ENCODE measurements around the gene SLFN12L. TPM values are rescaled to one million over a fixed set of nuclear protein-coding genes. Genes with fewer than 3 reads are reported as not detected.
"Not testable (repeated sequence)": the region's sequence is repeated elsewhere in the genome, so short reads cannot be mapped to it uniquely, and the experiment has no call there.

The SLFN12L gene
- total RNA-seq, 8 experiments from 2014 or later, result 0.10 to 0.57 (median 0.19) TPM; not detected in 4

GRCh38 chr17:35486920-35487732, 50.4 kb downstream of the SLFN12L start:
- no peak overlapping the region for H3K27ac ChIP-seq
- H3K4me3 ChIP-seq, result peak overlapping the region in 2 of 5 donors; percentile 2 to 11
- peaks cover 0 to 10% of the 10 kb centered on the region in 2 donors for H3K4me1 ChIP-seq (replicated peaks in 1 of 2)
- WGBS, 10 experiments, result 0 to 65% (median 6%) methylated on average over 3 to 32 of the region's 42 CpGs; no CpG with 5 or more reads in 2 of the 10 experiments
- ATAC-seq (replicated peaks in 6 of 8), result peak in 3 of 8 experiments; percentile 23 to 67 (median 53)
- in situ Hi-C loops (cut with MboI; ENCODE audit: low pct_unique_long_range_greater_than_20kb in 2 of 9, low sequenced_read_pairs in 9 of 9, unreplicated experiment in 9 of 9), result no loop called here

DNA sequence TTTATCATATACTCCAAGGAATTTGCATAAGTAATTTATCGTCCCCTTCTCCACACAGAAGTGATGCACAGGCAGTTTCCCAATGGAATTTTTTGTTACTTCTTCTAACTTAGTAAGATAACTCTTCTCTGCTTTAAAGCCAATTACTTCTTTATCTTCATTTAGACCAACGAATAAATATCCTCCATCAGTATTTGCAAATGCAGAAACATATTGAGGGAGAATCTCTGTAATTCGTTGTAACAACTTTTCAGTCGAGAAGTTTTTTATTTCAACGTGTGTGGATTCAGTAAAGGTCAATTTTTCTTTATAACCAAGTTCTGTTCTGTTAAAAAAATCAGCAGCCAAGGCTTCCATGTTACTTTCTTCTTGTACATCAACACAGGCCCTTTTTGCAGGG, 58.2 kb downstream of the SLFN12L start:
- no peak for ATAC-seq (replicated peaks in 6 of 8)
- no peak overlapping the region for H3K27ac ChIP-seq
- in situ Hi-C loops (cut with MboI; ENCODE audit: low pct_unique_long_range_greater_than_20kb in 2 of 9, low sequenced_read_pairs in 9 of 9, unreplicated experiment in 9 of 9), result no loop called here
- no peaks in the 10 kb centered on the region for H3K4me1 ChIP-seq (replicated peaks in 1 of 2)
- H3K4me3 ChIP-seq, result no peak overlapping the region
- 5 to 65% (median 30%) methylated on average over 1 to 5 of the region's 5 CpGs for WGBS, 10 experiments

- H3K4me1 ChIP-seq (replicated peaks in 1 of 2), result no peaks in the 10 kb centered on the region
- in situ Hi-C loops (cut with MboI; ENCODE audit: low pct_unique_long_range_greater_than_20kb in 2 of 9, low sequenced_read_pairs in 9 of 9, unreplicated experiment in 9 of 9), result no loop called here
- no peak overlapping the region for H3K4me3 ChIP-seq
- no peak overlapping the region for H3K27ac ChIP-seq
- no peak for ATAC-seq (replicated peaks in 6 of 8)
- 3 to 80% (median 44%) methylated on average over 1 to 5 of the region's 5 CpGs for WGBS, 10 experiments
Observed at GRCh38 chr17:35477248-35477647, 60.2 kb downstream of the SLFN12L start.

DNA sequence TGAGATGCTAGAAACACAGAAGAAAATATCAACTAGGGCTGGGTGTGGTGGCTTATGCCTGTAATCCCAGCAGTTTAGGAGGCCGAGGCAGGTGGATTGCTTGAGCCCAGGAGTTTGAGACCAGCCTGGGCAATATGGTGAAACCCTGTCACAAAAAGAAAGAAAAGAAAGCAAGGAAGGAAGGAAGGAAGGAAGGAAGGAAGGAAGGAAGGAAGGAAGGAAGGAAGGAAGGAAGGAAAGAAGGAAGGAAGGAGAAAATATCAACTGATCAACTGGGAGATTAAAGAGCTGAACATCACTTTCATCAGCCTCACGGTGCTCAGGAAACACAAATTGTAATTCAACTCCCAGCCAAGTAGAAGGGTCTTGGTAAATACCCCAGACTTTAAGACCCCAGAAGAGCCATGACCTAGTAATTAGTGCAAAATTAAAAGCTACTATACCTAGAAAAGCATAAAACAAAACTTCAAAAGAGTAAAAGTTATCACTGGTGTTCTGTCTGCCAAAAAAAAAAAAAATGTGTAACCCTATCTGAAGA, 61.1 kb downstream of the SLFN12L start:
- WGBS, 10 experiments, result 13 to 100% (median 57%) methylated on average over 1 to 2 of the region's 2 CpGs; no CpG with 5 or more reads in 3 of the 10 experiments
- no peaks in the 10 kb centered on the region for H3K4me1 ChIP-seq (replicated peaks in 1 of 2)
- in situ Hi-C loops (cut with MboI; ENCODE audit: low pct_unique_long_range_greater_than_20kb in 2 of 9, low sequenced_read_pairs in 9 of 9, unreplicated experiment in 9 of 9), result no loop called here
- no peak overlapping the region for H3K27ac ChIP-seq
- no peak overlapping the region for H3K4me3 ChIP-seq
- ATAC-seq (replicated peaks in 6 of 8), result no peak

- in situ Hi-C loops (cut with MboI; ENCODE audit: low pct_unique_long_range_greater_than_20kb in 2 of 9, low sequenced_read_pairs in 9 of 9, unreplicated experiment in 9 of 9), result no loop called here
- Histone ChIP-seq H3K4me3 (no peak overlapping the region), H3K4me1 (replicated peaks in 1 of 2) (no peaks in the 10 kb centered on the region), H3K27ac (no peak overlapping the region)
- no peak for ATAC-seq (replicated peaks in 6 of 8)
- 22 to 80% (median 58%) methylated on average over 1 to 4 of the region's 4 CpGs; no CpG with 5 or more reads in 5 of the 10 experiments for WGBS, 10 experiments
Observed at GRCh38 chr17:35468475-35468874, 69.0 kb downstream of the SLFN12L start.

- ATAC-seq (replicated peaks in 6 of 8), result no peak
- in situ Hi-C loops (cut with MboI; ENCODE audit: low pct_unique_long_range_greater_than_20kb in 2 of 9, low sequenced_read_pairs in 9 of 9, unreplicated experiment in 9 of 9), result no loop called here
Observed at GRCh38 chr17:35467824-35468223, 69.7 kb downstream of the SLFN12L start.

DNA sequence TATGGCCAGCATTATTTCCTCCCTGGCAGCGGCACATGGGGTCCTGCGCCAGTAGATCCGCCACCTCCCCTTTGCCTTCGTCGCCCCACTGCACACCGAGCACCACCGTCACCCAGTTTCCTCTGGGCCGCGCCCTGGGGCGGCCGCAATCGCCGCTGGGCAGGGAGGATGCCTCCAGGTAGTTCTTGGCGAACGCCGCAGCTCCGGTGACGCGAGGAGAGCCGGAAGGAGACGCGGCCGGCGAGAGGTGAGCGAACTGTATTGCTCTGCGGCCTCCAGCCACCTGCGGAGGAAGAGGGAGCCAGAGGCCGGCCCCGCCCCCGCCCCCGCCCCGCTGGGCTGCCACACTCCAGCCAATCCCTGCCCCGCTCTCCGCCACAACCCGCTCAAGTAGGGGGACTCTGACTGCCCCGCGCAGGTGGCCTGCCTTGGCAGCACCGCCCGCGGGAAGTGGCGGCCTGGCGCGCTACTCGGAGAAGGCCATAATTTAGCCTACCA, 77.1 kb downstream of the SLFN12L start:
- Histone ChIP-seq H3K27ac (no peak overlapping the region), H3K4me1 (replicated peaks in 1 of 2) (no peaks in the 10 kb centered on the region), H3K4me3 (peak overlapping the region in 1 of 5 donors; percentile 15)
- in situ Hi-C loops (cut with MboI; ENCODE audit: low pct_unique_long_range_greater_than_20kb in 2 of 9, low sequenced_read_pairs in 9 of 9, unreplicated experiment in 9 of 9), result no loop called here
- WGBS, 10 experiments, result 0 to 20% (median 11%) methylated on average over 3 to 10 of the region's 44 CpGs; no CpG with 5 or more reads in 6 of the 10 experiments
- peak in 5 of 8 experiments; percentile 11 to 64 (median 48) for ATAC-seq (replicated peaks in 6 of 8)

More at GRCh38 chr17:35467824-35468223, 69.7 kb downstream of the SLFN12L start:
- Histone ChIP-seq H3K27ac (no peak overlapping the region), H3K4me3 (no peak overlapping the region), H3K4me1 (replicated peaks in 1 of 2) (no peaks in the 10 kb centered on the region)
- WGBS, 10 experiments, result 54 to 83% (median 67%) methylated on average over 2 to 4 of the region's 4 CpGs; no CpG with 5 or more reads in 4 of the 10 experiments

DNA sequence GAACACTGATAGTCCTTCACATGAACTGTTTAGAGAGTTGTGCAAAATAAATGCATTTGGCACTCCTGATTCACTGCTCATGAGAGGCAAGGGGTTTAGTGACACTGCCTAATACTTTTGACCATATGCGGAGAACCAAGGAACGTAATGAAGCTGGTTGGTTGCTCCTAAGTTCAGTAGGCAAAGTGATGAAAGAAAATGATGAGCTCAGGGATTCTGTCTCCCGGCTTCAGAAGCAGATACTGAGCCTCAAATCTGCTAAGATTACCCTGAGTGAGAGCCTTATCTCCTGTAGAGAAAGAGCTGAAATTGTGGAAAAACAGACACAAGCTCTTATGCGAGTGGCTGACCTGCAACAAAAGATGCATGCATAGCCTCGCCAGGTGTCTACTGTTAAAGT, 83.4 kb downstream of the SLFN12L start:
- H3K4me1 ChIP-seq (replicated peaks in 1 of 2); H3K27ac ChIP-seq; ATAC-seq (replicated peaks in 6 of 8); H3K4me3 ChIP-seq; in situ Hi-C loops (cut with MboI; ENCODE audit: low pct_unique_long_range_greater_than_20kb in 2 of 9, low sequenced_read_pairs in 9 of 9, unreplicated experiment in 9 of 9): not testable (repeated sequence)
- WGBS, 10 experiments, result 16 to 100% (median 85%) methylated on average over 1 to 4 of the region's 5 CpGs; no CpG with 5 or more reads in 3 of the 10 experiments

DNA sequence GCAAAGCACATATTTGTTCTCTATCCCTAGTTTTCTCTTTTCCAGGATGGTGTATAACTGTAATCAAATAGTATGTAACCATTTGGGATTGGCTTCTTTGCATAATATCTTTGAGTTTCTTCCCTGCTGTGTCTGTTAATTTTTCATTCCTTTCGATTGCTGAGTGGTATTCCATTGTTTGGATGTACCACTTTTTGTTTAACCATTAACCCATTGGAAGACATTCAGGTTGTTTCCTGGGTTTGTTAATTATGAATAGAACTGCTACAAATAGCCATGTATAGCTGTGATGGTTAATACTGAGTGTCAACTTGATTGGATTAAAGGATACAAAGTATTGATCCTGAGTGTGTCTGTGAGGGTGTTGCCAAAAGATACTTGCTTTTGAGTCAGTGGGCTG, 84.3 kb downstream of the SLFN12L start:
- in situ Hi-C loops (cut with MboI; ENCODE audit: low pct_unique_long_range_greater_than_20kb in 2 of 9, low sequenced_read_pairs in 9 of 9, unreplicated experiment in 9 of 9), result no loop called here
- H3K4me1 ChIP-seq (replicated peaks in 1 of 2), result no peaks in the 10 kb centered on the region
- H3K27ac ChIP-seq, result no peak overlapping the region
- 0 to 50% (median 27%) methylated on average over 1 of the region's 1 CpG; no CpG with 5 or more reads in 4 of the 10 experiments for WGBS, 10 experiments
- ATAC-seq (replicated peaks in 6 of 8), result no peak
- H3K4me3 ChIP-seq, result no peak overlapping the region

DNA sequence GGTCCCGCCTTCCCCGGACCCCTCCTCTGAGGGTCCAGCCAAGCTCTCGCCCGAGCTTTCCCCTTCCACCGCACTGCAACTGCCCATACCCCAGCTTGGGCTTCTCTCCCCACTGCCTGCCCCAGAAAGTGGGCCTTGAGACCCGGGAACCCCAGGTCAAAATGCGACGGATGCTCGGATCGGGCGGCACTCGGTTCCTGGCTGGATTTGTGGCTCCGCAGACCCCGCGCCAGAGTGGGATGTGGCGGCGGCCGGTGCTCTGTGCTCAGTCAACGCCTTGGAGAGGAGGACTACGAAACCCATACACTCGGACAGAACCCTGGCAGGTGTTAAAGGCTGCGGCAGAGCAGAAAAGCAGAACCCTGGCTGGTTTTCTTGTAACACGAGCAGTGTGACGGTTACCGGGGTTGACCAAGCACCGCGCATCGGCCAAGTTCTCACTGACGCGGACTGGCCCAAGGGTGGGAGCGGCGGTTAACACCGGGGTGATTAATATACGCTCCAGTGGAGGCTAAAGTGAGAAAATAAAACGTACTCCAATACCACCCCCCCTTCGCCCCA, 88.0 kb downstream of the SLFN12L start:
- H3K4me3 ChIP-seq, result peak overlapping the region in 3 of 5 donors; percentile 13 to 25 (median 15)
- 7 to 50% (median 32%) methylated on average over 1 to 7 of the region's 36 CpGs; no CpG with 5 or more reads in 3 of the 10 experiments for WGBS, 10 experiments
- peaks cover 0 to 6% of the 10 kb centered on the region in 2 donors for H3K4me1 ChIP-seq (replicated peaks in 1 of 2)
- no peak overlapping the region for H3K27ac ChIP-seq
- in situ Hi-C loops (cut with MboI; ENCODE audit: low pct_unique_long_range_greater_than_20kb in 2 of 9, low sequenced_read_pairs in 9 of 9, unreplicated experiment in 9 of 9), result no loop called here
- ATAC-seq (replicated peaks in 6 of 8), result peak in 4 of 8 experiments; percentile 32 to 57 (median 52)

- WGBS, 10 experiments, result 12 to 50% (median 20%) methylated on average over 1 to 7 of the region's 16 CpGs; no CpG with 5 or more reads in 7 of the 10 experiments
- Histone ChIP-seq H3K27ac (no peak overlapping the region), H3K4me1 (replicated peaks in 1 of 2) (peaks cover 0 to 6% of the 10 kb centered on the region in 2 donors), H3K4me3 (peak overlapping the region in 2 of 5 donors; percentile 35 to 43)
- in situ Hi-C loops (cut with MboI; ENCODE audit: low pct_unique_long_range_greater_than_20kb in 2 of 9, low sequenced_read_pairs in 9 of 9, unreplicated experiment in 9 of 9), result no loop called here
- peak in 2 of 8 experiments; percentile 10 to 22 for ATAC-seq (replicated peaks in 6 of 8)
Observed at GRCh38 chr17:35448899-35449227, 88.6 kb downstream of the SLFN12L start.

GRCh38 chr17:35448214-35448898, 89.1 kb downstream of the SLFN12L start, which contains the start of gene SLFN13:
Gene SLFN13 (minus strand): TSS chr17:35448766. CDS start chr17:35445680, 3,086 bp downstream.
- WGBS, 10 experiments, result 0 to 20% (median 14%) methylated on average over 1 to 8 of the region's 44 CpGs; no CpG with 5 or more reads in 5 of the 10 experiments
- H3K4me3 ChIP-seq, result peak within 1 kb of the TSS; percentile 20 to 43 (median 27)
- peaks cover 0 to 6% of the 10 kb centered on the region in 2 donors for H3K4me1 ChIP-seq (replicated peaks in 1 of 2)
- peak in 7 of 8 experiments; percentile 49 to 86 (median 81) for ATAC-seq (replicated peaks in 6 of 8)
- in situ Hi-C loops (cut with MboI; ENCODE audit: low pct_unique_long_range_greater_than_20kb in 2 of 9, low sequenced_read_pairs in 9 of 9, unreplicated experiment in 9 of 9), result no loop called here
- H3K27ac ChIP-seq, result no peak within 1 kb of the TSS

Measured in motor neuron (in vitro differentiated cells).